Endometrial microvascular endothelial cells (primary cell): ENCODE results near the gene TAOK3. TPM values are rescaled to one million over a fixed set of nuclear protein-coding genes. Genes with fewer than 3 reads are reported as not detected.
"Not testable (repeated sequence)": the region's sequence is repeated elsewhere in the genome, so short reads cannot be mapped to it uniquely, and the experiment has no call there.

Source experiments
- in situ Hi-C: cut with HindIII; loops from 2 replicates; pipeline ENCODE4 v1.10.0; 2017; ENCODE audit warnings: low sequenced_read_pairs, low pct_unique_long_range_greater_than_20kb; ENCODE audit errors: inconsistent ontology term
- total RNA-seq: library from RNA; depleted of rRNA; stranded (reverse); fragments of >200 nt; gene quantifications from one replicate; pipeline ENCODE4 v1.2.3, GENCODE V29; 2015; ENCODE audit errors: inconsistent ontology term

TAOK3 gene
- total RNA-seq = 21.6 TPM

DNA sequence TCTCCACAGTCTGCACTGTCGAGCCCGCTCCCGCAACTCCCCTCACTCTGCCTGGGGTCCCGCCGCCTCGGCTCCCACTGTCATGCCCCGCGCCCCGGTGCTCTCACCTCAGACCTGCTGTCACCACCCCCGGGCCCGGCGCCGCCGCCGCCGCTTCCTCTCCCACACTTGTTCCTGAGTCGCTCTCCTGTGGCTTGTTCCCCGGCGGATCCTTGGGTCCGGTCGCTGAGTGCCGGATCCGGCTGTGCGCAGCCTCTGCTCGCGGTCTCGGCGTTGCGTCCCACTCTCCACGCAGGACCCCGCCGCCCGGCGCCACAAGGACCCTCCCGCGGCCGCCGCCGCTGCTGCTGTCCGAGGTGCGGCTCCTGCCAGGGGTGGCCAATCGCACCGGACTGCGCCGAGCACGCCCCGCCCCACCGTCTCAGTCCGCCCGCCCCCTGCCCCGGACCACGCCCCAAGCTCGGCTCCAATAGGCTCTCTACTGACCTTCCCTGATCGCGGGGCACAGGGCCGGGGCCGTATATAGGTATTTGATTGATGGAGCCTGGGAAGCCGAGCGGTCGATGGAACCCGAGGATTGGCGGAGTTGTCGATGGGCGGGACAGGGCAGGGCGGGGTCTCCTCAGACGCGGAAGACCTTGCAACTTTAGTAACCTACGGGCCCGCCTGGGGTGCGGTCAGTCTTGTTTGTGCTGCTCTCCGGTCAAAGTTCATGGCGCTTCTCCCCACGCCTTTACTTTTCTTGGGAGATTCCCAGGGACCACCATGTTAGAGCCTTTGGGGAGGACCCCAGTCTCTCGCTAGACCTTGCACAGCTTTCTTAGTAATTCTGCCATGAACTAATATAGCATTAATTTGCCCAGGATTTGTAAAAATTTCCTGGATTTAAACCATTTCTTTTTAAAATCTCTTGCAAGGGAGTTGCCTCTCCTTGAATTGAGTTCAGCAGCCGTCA is at the start of gene TAOK3:
Gene TAOK3, minus strand, starts transcription at position 367 of the 955 bp plus-strand sequence. CDS start 117,340 bp downstream, outside the sequence.
- in situ Hi-C loops = loop anchor here (10.0 kb wide), 1 partner anchor 188 kb away; no protein-coding TSS in a partner anchor

- in situ Hi-C loops = no loop called here
Measured at GRCh38 chr12:118420673-118421072, 48.0 kb upstream of the TAOK3 start.

DNA sequence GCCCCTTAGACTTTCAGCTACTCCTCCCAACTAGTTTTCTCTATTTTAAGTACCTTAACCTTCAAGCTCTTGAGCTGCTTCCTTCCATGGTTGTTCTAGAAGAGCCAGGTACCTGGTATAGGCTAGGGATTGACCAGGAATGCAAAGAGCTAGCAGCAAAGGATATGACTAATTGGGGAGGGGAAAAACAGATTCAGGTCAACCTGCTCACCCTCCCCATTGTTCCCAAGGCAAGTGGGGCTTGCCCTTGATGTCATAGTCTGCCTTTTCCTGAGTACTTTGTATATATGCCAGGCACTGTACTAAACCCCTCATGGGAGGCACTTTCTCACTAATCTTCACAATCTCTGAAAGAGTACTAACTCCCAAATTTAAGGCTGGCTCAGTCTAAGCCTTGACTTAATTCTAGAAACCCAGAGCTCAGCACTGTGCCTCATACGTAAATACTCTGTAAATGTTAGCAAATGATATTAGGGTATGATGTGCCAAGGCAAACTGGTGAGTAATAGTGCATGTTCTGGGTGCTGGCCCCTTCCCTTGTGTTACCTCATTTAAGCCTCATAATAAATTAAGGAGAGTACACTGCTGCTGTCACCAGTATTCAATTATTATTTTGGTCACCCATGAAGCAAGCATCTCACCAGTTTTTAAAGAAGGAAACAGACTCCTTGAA is 45.8 kb upstream of the TAOK3 start:
- in situ Hi-C loops = no loop called here

DNA sequence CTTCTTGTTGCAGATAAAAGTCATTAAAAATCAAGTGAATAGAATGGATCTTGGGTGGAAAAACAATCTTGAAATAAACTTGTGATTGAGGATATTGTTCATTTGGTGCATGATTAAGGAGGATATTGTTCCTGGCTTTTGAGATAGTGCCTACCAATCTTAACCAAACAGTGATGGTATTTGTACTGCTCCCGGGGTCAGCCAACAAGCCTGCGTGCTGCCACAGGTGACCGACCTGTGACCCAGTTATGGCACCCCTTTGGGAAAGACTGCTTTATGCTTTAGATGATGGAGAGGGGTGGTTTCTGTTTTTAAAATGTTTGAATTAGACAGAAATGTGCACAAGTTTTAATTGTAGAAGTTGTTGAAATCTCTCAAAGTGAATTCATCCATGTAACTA is 45.2 kb upstream of the TAOK3 start:
- in situ Hi-C loops = no loop called here

DNA sequence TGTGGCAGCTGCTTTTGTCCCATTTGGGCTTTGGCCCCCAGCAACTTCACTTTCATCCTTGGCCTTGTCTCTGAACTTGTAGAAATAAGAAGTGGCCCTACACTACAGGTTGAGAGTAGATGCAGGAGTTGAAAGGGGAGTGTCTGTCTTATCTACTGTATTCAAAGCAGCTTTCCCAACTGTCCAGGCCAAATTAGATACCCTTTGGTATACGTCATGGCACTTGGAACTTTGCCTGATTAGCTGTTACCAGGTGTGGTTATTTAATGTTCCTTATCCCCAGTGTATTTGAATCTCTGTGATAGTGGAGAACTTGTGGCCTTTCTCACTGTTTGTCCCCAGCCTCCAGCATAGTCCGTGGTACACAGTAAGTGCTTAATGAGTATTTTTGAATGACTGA is 37.1 kb upstream of the TAOK3 start:
- in situ Hi-C loops = no loop called here

DNA sequence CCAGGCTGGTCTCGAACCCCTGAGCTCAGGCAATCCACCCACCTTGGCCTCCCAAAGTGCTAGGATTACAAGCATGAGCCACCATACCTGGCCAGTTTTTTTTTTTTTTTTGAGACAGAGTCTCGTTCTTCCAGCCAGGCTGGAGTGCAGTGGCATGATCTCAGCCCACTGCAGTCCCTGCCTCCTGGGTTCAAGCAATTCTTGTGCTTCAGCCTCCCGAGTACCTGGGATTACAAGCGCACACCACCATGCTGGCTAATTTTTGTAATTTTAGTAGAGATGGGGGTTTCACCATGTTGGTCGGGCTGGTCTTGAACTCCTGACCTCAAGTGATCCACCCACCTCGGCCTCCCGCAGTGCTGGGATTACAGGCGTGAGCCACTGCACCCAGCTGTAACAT is 35.5 kb upstream of the TAOK3 start:
- in situ Hi-C loops = not testable (repeated sequence)

GRCh38 chr12:118404876-118405521 is 32.3 kb upstream of the TAOK3 start:
- in situ Hi-C loops = no loop called here

- in situ Hi-C loops = no loop called here
Measured at GRCh38 chr12:118402251-118402650, 29.5 kb upstream of the TAOK3 start.

DNA sequence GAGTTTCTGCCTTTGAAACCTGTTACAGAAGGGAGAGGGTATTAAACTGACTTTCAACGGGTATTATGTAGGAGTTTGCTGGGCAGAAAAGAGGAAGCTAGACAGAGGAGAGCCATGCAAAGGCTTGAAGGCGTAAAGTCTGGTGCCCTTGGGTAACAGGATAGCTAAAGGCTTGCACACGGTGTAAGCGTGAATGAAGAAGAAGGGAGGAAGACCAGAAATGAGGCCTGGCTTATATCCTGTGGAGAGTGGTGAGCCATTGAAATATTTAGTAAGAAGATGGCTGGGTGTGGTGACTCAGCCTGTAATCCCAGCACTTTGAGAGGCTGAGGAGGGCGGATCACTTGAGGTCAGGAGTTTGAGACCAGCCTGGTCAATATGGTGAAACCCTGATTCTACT is 26.2 kb upstream of the TAOK3 start:
- in situ Hi-C loops = no loop called here

- in situ Hi-C loops = no loop called here
Measured at GRCh38 chr12:118398524-118398923, 25.8 kb upstream of the TAOK3 start.

DNA sequence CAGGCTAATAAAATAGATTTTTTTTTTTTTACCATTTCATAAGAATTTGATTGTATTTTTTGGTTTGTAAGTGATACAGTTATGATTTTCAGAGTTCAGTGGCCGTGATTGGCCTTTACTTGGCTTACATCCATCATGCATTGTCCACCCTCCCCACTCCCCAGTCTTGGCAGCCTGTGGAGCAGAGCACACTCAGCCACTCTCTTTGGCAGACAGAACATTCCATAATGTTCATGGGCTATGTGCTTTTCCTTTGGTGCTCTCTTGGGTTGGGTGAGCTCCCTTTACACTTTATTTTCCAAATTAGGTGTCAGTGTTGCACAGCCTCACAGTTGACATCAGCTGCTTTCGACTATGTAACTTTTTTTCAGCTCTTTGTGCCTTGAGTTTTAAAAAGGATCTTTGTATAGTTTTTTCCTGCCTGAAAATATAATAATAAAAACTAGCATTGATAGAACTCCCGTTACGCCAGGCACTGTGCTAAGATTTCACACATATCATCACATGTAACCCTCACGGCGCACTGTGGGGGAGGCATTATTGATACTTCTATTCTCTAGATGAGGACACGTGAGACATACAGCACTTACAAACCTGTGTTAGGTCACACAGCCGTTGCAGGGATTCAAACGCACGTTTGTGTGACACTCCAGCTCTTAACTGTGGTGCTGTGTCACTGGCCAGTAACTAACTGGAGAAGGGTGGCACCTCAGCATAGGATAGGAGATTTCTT is 25.2 kb upstream of the TAOK3 start:
- in situ Hi-C loops = no loop called here

DNA sequence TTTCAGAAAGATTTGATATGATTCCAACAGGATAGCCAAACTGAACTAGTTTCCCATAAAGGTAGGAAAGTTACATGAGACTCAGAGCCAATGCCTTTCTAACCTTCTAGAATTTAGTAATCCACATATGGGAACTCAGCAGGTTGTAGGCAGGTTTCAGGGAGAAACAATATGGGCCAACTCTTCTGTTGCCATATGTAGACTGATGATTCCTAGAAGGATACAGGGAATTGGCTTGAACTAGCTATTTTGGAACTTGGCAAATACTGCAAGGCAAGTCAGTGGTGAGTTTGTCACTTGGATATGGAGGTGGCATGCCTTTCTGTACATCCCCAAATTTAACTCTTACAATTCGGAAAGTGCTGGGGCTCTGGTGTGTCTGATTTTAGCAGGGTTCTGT is 19.1 kb upstream of the TAOK3 start:
- in situ Hi-C loops = no loop called here

- in situ Hi-C loops = no loop called here
Measured at GRCh38 chr12:118391424-118391823, 18.7 kb upstream of the TAOK3 start.

- in situ Hi-C loops = loop anchor here (10.0 kb wide), 1 partner anchor 193 kb away; no protein-coding TSS in a partner anchor
Measured at GRCh38 chr12:118377884-118378470, 5.3 kb upstream of the TAOK3 start.

GRCh38 chr12:118377021-118377883 is 4.5 kb upstream of the TAOK3 start:
- in situ Hi-C loops = loop anchor here (10.0 kb wide), 1 partner anchor 192 kb away; no protein-coding TSS in a partner anchor

GRCh38 chr12:118376089-118377020 is 3.6 kb upstream of the TAOK3 start, which contains the start of gene SUDS3:
Gene SUDS3, plus strand, starts transcription at chr12:118376555. Its CDS starts 137 bp downstream, at chr12:118376692.
- in situ Hi-C loops = loop anchor here (10.0 kb wide), 1 partner anchor 192 kb away; no protein-coding TSS in a partner anchor
